ENCODE measurements around the gene KIF16B. TPM values are rescaled to one million over a fixed set of nuclear protein-coding genes. Genes with fewer than 3 reads are reported as not detected.
A peak's percentile ranks its signal among the peaks of the same experiment; 100 is the strongest.
"Not testable (repeated sequence)": the region's sequence is repeated elsewhere in the genome, so short reads cannot be mapped to it uniquely, and the experiment has no call there.

Gene KIF16B
- total RNA-seq, 1 donor from 2014 or later = 33.1 TPM

DNA sequence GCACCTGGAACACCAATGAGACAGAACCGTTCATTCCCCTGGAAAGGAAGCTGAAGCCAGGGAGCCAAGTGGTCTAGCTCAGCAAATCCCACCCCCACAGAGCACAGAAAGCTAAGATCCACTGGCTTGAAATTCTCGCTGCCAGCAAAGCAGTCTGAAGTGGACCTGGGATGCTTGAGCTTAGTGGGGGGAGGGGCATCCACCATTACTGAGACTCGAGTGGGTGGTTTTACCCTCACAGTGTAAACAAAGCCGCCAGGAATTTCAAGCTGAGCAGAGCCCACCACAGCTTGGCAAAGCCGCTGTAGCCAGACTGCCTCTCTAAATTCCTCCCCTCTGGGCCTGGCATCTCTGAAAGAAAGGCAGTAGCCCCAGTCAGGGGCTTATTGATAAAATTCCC is 53.1 kb downstream of the KIF16B start:
- no peak for DNase-seq

DNA sequence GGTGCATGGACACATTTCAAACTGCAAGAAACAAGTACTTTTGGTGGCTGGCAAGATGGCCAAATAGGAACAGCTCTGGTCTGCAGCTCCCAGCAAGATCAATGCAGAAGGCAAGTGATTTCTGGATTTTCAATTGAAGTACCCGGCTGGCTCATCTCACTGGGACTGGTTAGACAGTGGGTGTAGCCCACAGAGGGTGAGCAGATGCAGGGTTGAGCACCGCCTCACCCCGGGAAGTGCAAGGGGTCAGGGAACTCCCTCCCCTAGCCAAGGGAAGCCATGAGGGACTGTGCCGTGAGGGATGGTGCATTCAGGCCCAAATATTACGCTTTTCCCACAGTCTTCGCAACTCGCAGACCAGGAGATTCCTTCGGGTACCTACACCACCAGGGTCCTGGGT is 53.6 kb downstream of the KIF16B start:
- not testable (repeated sequence) for DNase-seq

DNA sequence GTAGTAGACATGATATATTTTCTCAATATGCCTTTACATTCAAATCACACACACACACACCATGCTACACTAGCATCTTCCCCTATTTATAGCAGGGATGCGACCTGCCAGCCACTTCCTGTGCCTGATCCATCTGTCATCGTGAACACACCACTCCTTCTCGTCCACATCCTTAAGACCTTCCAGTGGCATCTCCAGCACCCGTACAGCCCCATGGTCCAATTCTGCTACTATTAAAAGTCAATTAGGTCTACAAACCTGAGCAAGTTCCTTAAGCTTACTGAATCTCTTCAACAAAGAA is 54.5 kb downstream of the KIF16B start:
- DNase-seq = no peak

DNA sequence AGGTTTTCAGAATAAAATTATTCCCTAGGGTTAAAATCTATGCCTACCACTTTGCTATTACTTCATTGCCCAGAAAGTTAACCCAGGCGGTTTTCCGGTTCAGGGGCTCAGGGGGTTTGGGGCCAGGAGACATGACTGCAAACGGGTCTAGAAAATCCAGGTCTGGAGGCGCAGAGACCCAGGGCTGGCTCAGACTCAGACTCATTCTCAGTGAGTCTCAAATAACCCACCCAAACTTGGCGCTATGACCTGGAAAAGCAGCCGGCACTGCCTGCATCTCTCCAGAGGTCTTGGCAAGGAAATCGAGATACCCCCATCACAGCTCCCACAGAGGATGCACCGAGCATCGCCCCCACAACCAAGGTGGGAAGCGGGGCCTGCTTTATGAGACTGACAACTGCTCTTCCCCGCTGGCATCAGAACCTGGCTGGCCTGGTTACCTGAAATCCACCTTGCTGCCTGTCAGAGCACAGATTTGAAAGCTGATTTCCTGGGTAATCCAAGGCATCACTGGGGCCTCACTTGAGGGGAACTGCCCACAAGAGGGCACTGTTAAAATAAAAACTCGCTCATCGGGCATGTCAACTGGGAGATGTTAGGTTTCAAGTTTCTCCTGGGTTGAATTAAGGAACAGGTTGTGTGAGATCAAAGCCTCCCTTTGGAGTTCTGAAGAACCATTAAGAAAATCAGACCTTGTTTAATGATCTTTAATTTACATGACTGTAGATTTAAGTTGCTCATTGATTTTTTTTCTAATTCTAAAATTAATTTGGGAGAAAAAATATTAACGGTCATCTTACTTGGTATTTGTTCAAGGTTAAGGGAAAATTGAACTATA is 55.1 kb downstream of the KIF16B start:
- peak; percentile 77 for DNase-seq

DNA sequence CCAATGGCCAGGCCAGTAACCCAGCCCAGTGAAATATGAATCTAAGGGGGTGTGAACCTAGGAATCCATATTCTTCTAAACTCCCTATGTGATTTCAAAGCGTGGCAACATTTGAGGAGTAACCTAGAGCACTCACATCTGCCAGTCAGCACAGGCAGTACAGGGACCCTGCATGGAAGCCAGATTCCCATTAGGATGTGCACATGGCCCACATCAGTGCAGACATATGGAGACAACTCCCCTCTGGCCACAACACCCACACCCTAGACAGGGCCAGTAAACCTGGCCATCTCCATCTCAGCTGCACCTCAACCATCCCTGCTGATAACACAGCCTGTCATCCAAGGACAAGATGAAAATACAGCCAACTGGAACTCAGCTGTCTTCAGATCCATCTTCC is 56.5 kb downstream of the KIF16B start:
- no peak for DNase-seq

DNA sequence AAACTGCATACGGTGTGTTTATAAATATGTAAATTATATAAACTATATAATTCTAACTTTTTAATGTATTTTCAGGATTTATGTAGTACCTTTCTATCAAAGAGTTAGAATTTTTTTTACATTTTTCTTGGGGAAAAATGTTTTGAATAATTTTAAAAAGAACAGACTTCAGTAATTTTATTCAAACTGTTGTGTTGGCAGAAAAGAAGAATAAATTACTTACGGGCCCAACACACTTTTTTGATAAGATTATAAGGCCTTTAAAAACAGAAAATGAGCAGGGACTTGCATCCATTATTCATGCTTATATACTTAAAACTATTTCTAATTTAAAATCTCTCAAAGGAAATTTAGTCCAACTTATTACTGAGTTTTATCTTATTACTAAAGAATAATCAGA is 58.2 kb downstream of the KIF16B start:
- DNase-seq = no peak

DNA sequence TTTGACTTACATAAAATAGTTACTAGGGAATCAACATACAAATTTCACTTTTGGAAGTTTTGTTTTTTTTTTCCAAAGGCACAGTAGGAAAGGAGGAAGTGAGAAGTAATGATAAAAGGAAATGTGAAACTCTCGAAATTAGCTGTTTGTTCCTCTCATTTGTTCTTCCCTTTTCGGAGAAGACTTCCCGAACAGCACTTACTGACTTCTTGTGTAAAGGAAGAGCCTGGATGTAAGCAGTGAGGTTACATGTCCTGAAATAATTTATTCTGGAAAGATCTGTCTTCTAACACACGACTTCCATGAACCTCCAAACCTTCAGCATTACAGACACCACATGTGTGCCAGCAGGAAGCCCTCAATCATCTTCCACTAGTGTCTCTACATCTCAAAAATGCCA is 59.1 kb downstream of the KIF16B start:
- no peak for DNase-seq

DNA sequence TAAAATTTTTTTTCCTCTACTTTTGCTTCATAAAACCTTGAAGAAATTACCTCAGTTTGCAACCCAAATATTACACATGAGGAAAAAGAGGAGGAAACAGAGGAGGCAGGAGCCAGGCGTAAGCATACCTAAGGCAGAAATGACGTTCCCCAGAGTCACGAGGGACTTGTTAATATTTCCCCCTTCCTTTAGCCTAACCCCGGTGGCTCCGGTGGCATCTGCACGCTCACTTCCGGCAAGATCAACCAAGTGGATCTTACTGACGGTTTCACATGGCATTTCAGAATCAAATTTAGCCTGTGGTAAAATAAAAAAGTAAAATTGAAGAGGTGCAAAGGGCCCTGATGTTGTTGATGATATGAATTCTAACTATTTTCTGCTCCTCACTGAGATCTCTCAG is 67.4 kb downstream of the KIF16B start:
- DNase-seq = no peak

DNA sequence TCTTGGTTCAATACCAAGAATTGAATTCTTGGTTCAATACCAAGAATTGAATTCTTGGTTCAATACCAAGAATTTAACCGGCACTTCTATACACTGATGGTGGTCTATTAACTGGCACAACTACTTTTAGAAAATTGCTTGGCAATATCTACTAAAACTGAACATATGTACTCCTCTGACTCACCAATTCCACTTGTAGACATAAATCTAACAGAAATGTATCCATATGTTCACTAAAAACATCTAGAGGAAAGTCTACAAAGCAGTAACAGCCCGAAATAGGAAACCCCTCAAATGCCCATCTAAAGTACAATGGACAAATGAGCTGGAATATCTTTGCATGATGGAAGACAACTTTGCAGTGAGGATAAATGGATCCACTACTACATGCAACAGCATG is 71.9 kb downstream of the KIF16B start:
- peak; percentile 55 for DNase-seq

DNA sequence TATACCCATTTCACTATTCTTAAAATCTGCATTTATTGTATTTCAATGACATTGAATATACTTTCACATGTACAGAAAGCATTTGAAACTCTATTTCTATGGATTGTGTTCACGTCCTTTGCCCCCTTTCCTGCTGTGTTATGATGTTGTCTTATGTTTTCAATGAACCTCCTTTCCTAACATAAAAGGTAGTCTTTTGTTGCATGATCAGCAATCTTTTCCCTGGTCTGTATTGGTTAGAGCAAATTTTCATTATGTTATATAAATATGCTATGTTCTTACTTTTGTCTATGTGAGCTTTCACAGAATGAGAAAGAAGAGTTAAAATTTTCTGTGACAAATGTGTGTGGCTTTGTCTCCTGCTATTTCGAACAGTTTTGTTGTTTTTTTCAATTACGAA is 73.1 kb downstream of the KIF16B start:
- no peak for DNase-seq

DNA sequence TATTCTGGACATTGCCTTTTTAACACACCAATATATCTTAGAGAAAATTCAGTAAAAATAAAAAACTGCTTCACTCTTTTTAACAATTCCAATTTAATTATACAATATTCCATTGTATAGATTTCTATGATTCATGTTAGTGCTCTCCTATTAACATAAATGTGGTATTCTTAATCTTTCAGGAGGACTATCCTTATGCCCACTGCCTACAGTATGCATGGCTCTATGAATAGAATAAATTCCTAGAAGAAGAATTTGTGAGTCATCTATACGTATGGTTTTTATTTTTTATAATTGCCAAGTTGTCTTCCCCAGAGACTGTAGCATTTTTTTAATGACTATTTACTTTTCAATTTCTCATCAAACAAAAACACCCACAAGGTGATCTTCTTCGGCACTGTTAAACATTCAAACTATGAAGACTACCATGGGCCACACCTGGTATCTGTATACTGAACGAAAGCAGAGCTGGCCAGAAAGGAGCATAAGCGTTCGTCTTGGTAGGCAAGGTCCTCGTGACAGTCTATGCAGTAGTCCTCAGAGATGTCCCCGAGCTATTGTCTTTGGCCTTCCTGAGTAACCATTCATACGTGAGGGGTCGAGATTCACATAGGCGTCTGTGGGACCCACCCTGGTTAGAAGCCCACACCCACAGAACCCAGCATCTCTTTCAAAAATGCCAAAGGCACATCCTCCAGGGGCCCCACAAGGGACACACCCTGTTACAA is 74.6 kb downstream of the KIF16B start:
- DNase-seq = no peak

DNA sequence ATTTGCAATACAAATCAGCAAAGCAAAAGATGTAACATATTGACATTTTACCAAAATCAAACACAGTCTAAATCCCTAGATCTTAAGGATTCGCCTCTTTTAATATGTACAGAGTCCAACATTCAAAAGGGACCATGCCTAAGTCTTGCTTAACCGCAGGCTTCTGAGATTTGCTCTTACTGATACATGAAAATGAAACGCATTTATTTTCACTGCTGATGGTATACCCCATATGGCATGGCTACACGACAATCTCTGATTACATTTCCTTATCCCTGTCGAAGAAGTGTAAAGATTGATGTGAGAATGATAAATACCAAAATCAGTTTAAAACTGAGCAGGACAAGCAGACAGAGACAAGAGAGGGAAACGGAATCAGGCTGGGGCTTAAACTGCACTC is 75.4 kb downstream of the KIF16B start:
- DNase-seq = no peak

DNA sequence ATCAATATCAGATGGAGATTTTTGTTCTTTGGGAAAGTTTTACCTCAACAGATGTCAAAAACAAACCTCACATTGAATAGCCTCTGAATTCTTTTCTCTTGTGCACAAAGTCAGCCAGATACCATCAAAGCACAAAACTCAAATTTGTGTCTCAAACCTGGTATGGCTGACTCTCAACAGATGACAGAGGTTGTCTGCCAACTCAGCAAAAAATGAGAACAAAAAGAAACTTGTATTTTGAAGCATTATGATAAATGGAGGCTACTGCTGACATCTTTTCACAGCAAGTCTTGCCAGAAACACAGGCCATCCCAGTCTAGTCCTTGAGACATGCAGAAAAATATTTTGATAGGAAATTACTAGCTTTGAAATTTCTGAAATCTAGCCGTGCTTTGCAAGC is 79.8 kb downstream of the KIF16B start:
- DNase-seq = no peak

DNA sequence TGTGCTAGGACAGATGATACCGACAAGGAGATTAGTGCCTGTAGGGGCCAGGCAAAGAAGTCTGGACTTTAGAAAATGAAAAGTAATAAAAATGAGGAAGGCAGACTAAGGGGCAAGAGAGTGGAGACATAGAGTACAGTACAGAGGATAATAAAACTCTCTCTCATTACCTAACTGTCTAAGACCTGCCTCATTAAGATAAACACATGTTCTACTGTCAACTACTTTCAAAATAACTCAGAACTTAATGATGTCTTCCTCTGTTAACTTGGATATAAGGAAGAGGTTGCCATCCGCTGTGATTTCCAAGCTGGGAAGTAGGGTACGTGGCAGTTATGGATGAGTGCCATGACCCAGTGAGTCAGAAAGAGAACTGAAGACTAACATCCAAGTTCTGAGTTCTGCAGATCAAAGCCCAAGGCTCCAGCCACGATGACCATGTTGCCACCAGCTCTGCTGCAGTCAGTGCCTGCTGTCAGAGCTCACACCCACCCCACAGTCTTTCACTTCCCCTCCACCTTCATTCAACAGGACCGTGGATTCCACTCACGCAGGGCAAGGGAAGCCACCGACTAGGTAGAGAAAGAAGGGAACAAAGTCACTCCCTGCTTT is 81.8 kb downstream of the KIF16B start:
- no peak for DNase-seq

DNA sequence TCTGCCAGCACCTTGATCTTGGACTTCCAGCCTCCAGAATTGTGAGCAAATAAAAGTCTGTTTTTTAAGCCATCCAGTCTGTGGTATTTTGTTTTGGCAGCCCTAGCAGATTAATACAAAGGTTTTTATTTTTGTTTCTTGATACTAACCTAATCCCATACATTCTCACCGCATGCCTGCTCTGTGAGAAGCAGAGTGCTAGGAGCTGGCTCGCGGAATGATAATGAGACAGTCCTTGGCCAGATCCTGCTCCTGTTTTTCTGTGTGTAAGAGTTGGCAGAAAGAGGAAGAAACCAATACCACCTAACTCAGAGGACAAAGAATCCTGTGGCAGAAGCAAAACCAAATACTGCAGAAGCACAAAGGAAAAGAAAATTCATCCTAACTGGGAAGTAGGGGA is 82.6 kb downstream of the KIF16B start:
- DNase-seq = peak; percentile 47

DNA sequence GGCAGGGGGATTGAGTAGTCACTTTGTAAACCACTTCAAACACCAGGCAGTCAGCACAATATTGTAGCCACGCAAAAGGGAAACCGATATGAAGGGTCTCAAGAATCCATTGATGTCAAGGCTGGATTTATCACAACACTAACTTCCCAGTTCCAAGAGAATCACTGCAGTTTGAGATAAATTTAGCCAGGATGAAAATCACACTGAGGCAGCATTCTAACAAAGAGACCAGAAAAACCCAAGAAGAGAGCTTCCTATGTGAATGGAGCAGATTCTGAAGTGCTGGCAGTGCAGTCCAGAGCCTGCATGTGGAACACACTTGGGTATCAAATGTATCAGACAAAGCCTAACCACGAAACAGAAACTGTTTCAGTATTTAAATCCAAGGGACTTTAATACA is 84.6 kb downstream of the KIF16B start:
- DNase-seq = peak; percentile 73

DNA sequence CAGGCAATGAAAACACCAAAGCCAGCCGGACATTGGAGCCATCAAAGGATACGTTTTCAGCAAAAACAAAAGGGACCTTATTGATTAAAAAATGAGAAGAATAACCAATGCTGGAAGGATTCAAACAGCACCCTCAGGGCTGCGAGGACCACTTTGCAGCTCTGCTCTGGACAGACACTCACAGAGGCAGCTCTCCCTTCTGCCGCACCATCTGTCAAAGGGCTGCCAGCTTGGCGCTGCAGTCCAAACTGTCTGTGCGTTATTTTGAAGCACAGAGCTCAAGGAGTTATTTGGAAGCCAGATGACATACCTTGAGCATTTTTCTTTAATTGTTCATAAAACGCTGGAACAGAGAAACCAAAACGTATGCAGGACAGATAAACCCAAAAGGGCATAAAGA is 85.2 kb downstream of the KIF16B start:
- DNase-seq = peak; percentile 70

DNA sequence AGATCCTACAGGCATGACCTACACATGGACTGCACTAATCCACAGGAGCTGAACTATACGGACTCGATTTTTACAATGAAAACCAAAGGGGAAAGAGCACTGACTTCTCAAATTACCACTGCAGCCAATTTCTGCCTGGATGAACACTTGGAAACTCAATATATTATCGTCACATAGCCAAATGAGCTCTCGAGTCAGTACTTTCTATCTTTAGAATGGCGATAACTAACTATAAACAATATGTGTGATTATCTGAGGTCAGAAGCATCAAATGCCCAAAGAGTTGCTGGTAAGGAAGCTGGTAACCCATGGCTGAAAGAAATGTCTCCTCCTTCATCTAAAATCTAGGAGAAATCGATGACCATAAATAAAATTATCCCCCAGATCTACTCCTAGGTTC is 86.7 kb downstream of the KIF16B start:
- DNase-seq = peak; percentile 48

DNA sequence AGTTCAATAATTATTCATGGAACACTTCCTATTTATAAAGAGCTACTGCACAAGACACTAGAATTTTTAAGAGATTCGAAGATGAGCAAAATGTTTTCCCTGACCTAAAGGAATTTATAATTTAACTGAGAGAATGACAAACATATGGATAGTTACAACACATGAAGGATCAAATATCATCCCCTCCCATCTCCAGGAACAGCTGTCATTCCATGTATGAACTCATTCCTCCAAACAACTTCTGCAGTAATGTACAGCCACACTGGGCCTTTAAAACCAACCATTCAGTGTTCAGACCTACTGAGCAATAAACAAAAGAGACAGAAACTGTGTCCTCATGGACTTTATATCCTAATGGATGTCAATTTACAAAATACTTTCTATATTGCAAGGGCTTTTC is 87.8 kb downstream of the KIF16B start:
- DNase-seq = peak; percentile 80

DNA sequence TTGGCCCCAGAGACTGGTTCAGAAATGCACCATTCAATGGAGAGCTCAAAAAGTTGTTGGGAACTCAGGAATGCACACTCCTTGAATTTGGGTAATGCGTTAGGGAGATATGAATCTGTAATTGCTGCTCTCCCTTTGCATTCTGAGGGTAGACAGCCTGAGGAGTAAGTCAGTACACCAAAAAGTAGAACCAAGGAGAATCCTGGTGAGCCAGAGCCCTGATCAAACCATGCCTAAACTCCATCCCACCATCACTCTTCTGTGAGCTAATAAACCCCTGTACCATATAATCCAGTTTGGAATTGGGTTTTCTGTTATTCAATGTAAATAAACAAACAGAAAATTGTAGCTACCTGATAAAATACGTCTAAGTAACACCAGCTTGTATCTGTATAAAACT is 90.2 kb downstream of the KIF16B start:
- DNase-seq = no peak

DNA sequence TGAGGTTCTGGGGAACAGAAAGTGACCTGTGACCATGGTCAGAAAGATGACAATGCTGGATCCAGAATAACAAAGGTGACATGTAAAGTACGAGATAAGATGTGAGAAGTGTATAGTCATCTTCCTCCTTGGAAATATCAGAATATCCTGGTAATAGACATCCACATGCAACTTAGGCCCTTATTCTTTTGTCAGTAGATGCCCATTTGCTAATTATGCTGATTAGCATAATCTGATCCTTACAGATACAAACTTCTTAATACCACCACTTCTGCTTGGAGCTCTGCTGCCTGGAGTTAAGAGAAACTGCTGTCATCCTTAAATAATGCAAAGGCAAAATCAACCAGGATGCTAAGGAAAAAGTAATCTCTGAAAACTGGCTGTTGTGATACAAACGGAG is 91.3 kb downstream of the KIF16B start:
- no peak for DNase-seq

DNA sequence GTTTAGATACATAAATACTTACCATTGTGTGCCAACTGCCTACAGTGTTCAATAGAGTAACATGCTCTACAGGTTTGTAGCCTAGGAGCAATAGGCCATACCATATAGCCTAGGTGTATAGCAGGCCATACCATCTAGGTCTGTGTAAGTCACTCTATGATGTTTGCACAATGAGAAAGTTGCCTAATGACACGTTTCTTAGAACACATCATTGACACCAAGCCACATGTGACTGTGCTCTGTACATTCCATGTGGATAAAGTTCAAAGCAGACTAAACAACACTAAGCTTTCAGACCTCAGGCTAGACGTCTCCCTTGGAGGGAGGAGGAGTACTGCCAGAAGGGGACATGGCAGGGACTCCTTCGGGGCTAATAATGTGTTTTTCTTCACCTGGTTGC is 93.6 kb downstream of the KIF16B start:
- peak; percentile 22 for DNase-seq

DNA sequence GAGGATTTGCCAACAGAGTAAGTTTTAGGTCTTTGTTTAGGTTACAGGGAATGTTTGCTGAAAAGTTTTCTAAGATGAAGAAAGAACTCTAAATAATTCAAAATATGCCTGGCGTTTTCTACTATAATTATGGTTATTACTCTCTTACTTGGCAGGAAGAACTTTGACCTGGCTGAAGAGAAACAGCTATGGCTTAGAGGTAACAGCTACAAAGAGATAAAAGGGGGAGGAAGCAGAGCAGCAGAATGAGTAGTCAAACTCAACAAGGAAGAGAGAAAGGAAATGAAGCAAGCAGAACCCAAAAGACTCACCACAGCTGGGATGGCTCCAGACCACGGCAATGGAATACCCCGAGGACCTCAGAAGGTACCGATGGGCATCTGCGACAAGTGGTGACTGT is 95.6 kb downstream of the KIF16B start:
- DNase-seq = no peak

DNA sequence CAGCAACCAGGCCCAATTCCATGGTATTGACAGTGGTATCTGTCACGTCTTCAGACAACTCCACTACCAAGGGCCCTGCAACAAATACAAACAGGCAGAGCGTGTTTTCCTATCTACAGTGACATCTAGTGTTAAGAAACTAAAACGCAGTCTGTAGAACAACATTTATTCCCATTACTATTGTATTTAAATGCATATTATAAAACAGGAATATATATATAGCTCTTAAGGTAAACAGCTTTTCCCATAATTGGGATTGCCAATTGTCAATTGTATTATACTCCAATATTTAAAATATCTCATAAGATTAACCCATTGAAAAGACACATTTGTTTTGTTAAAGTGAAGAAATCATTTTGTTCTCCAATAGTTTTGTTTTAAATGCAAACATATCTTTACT is 97.2 kb downstream of the KIF16B start:
- peak; percentile 82 for DNase-seq
